ENCODE data around the gene ATF6.

ATF6 gene

GRCh38 chr1:162010175-162010506 lies 244.0 kb downstream of the ATF6 start:
- FAIRE-seq (no peak), DNase-seq (ENCODE audit: insufficient read length, low spot score) (no peak)

GRCh38 chr1:162011337-162012012 lies 245.4 kb downstream of the ATF6 start:
- DNase-seq (ENCODE audit: insufficient read length, low spot score) (no peak), FAIRE-seq (no peak)
- no peak for TF ChIP-seq CTCF (IDR thresholded peaks at IDR 0.05; ENCODE audit: insufficient read depth, missing control alignments)

More at GRCh38 chr1:162010175-162010506, 244.0 kb downstream of the ATF6 start:
- TF ChIP-seq CTCF (IDR thresholded peaks at IDR 0.05; ENCODE audit: insufficient read depth, missing control alignments), result no peak

GRCh38 chr1:162013289-162013688 lies 247.2 kb downstream of the ATF6 start:
- TF ChIP-seq CTCF (IDR thresholded peaks at IDR 0.05; ENCODE audit: insufficient read depth, missing control alignments), result no peak
- FAIRE-seq (no peak), DNase-seq (ENCODE audit: insufficient read length, low spot score) (no peak)

Measured in D721Med (cell line).